HG03045 (cell line): Measurements from ENCODE around the gene KLHL8.
A peak's percentile ranks its signal among the peaks of the same experiment; 100 is the strongest.
"Not testable (repeated sequence)": the region's sequence is repeated elsewhere in the genome, so short reads cannot be mapped to it uniquely, and the experiment has no call there.

ENCODE experiments used
- ATAC-seq: cut with Tn5 transposase; IDR thresholded peaks from one replicate; pipeline ENCODE4 v1.9.1; 2021; ENCODE audit warnings: mild to moderate bottlenecking, moderate library complexity; ENCODE audit not compliant: unreplicated experiment

Gene KLHL8

GRCh38 chr4:87180767-87181166 is 39.7 kb downstream of the KLHL8 start:
- no peak for ATAC-seq

- no peak for ATAC-seq
These were observed 40.7 kb downstream of the KLHL8 start for GRCh38 chr4:87179751-87180150.

- ATAC-seq, result no peak
These were observed 45.7 kb downstream of the KLHL8 start for GRCh38 chr4:87174672-87175071.

- no peak for ATAC-seq
These were observed 48.5 kb downstream of the KLHL8 start for GRCh38 chr4:87171944-87172343.

- ATAC-seq, result no peak
These were observed 54.0 kb downstream of the KLHL8 start for GRCh38 chr4:87166296-87166854.

- no peak for ATAC-seq
These were observed 54.5 kb downstream of the KLHL8 start for GRCh38 chr4:87165892-87166291.

- no peak for ATAC-seq
These were observed 67.1 kb downstream of the KLHL8 start for GRCh38 chr4:87153078-87153870.

- ATAC-seq, result no peak
These were observed 67.9 kb downstream of the KLHL8 start for GRCh38 chr4:87152310-87153041.

GRCh38 chr4:87151730-87152129 is 68.7 kb downstream of the KLHL8 start:
- ATAC-seq, result no peak

GRCh38 chr4:87150498-87151261 is 69.7 kb downstream of the KLHL8 start:
- peak; percentile 55 for ATAC-seq

- ATAC-seq, result no peak
These were observed 73.3 kb downstream of the KLHL8 start for GRCh38 chr4:87147116-87147515.

- ATAC-seq, result not testable (repeated sequence)
These were observed 74.5 kb downstream of the KLHL8 start for GRCh38 chr4:87145934-87146333.

- ATAC-seq, result no peak
These were observed 76.1 kb downstream of the KLHL8 start for GRCh38 chr4:87144356-87144755.

GRCh38 chr4:87141428-87141827 is 79.0 kb downstream of the KLHL8 start:
- no peak for ATAC-seq

GRCh38 chr4:87134122-87134521 is 86.3 kb downstream of the KLHL8 start:
- ATAC-seq, result no peak

- ATAC-seq, result no peak
These were observed 87.2 kb downstream of the KLHL8 start for GRCh38 chr4:87133183-87133582.

GRCh38 chr4:87132035-87132434 is 88.4 kb downstream of the KLHL8 start:
- ATAC-seq, result no peak

GRCh38 chr4:87130985-87131703 is 89.3 kb downstream of the KLHL8 start:
- ATAC-seq, result no peak

GRCh38 chr4:87129681-87130080 is 90.7 kb downstream of the KLHL8 start:
- no peak for ATAC-seq

- no peak for ATAC-seq
These were observed 92.3 kb downstream of the KLHL8 start for GRCh38 chr4:87128006-87128705.
